Lower leg skin (tissue), 3 donors: ENCODE data around the gene MTMR3.

Experiments used
- CTCF ChIP-seq, 3 donors: fragments of 450-650 bp; IDR thresholded peaks; one replicate each; pipeline ENCODE4 v1.5.1; 2016; ENCODE audit warnings: antibody characterized with exemption in 3 of 3, mild to moderate bottlenecking in 3 of 3, moderate library complexity in 2 of 3
- POLR2A ChIP-seq, 2 donors: fragments of 450-650 bp; IDR thresholded peaks; one replicate each; pipeline ENCODE4 v1.6.1; 2016 to 2017; ENCODE audit warnings: antibody characterized with exemption in 2 of 2, mild to moderate bottlenecking in 1 of 2, moderate library complexity in 1 of 2

GRCh38 chr22:29997516-29997915 is 114.5 kb downstream of the MTMR3 start:
- TF ChIP-seq CTCF (IDR thresholded peaks at IDR 0.05) (no peak), POLR2A (IDR thresholded peaks at IDR 0.05) (no peak)
